Activated T-cell treated with anti-CD3 and anti-CD28 coated beads, Interleukin-2, amount 50 U/mL, for 48 hours (primary cell): ENCODE measurements around the gene LTBP3.

Experiments used
- DNase-seq, 2 experiments: peaks; one replicate each; pipeline ENCODE4 v3.0.0-alpha.2; 2020

Gene LTBP3

GRCh38 chr11:65553301-65554001, 4.7 kb downstream of the LTBP3 start:
- peak; percentile 79 to 82 for DNase-seq

GRCh38 chr11:65552388-65552951, 5.7 kb downstream of the LTBP3 start:
- peak in 1 of 2 experiments; percentile 29 for DNase-seq

- DNase-seq, result peak; percentile 79 to 81
Measured at GRCh38 chr11:65551572-65552387, 6.4 kb downstream of the LTBP3 start.

- DNase-seq, result no peak
Measured at GRCh38 chr11:65549096-65549495, 9.1 kb downstream of the LTBP3 start.

- no peak for DNase-seq
Measured at GRCh38 chr11:65548395-65548794, 9.8 kb downstream of the LTBP3 start.

- DNase-seq, result peak in 1 of 2 experiments; percentile 43
Measured at GRCh38 chr11:65547446-65548125, 10.6 kb downstream of the LTBP3 start.

GRCh38 chr11:65546217-65546958, 11.8 kb downstream of the LTBP3 start:
- DNase-seq, result peak; percentile 98 to 99

GRCh38 chr11:65545853-65546216, 12.3 kb downstream of the LTBP3 start:
- no peak for DNase-seq

- DNase-seq, result no peak
Measured at GRCh38 chr11:65542738-65543390, 15.3 kb downstream of the LTBP3 start.

GRCh38 chr11:65541093-65541982, 16.8 kb downstream of the LTBP3 start:
- no peak for DNase-seq

- peak; percentile 91 to 93 for DNase-seq
Measured at GRCh38 chr11:65540290-65541092, 17.7 kb downstream of the LTBP3 start.

- no peak for DNase-seq
Measured at GRCh38 chr11:65539744-65540289, 18.3 kb downstream of the LTBP3 start.

- no peak for DNase-seq
Measured at GRCh38 chr11:65538915-65539743, 19.0 kb downstream of the LTBP3 start.

GRCh38 chr11:65538232-65538914, 19.8 kb downstream of the LTBP3 start:
- no peak for DNase-seq

- no peak for DNase-seq
Measured at GRCh38 chr11:65537620-65538231, 20.4 kb downstream of the LTBP3 start.

GRCh38 chr11:65537296-65537597, 20.9 kb downstream of the LTBP3 start:
- DNase-seq, result no peak

GRCh38 chr11:65536412-65537295, 21.5 kb downstream of the LTBP3 start:
- no peak for DNase-seq
